T-helper 1 cell (primary cell): ENCODE results near the gene ZCRB1.

ENCODE experiments used
- DNase-seq, 5 donors: peaks; one replicate each; pipeline ENCODE4 v3.0.0-alpha.2; 2012 to 2020

ZCRB1 gene

DNA sequence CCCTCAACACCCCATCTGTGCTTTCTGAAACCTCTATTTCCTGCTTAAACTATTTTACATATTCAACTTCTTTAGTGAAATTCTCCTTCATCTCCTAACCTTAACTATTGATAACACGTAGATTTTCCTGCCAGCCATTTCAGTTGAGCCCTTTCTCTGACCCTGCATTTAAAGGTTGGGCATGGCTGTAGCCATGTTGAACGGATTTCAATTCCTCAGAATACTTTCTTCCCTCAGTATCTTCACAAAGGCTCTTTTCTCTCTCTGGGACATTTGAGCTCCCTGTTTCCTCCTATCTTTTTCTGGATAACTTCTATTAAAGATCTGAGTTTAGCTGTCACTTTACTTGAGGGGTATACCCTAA lies 1.3 kb upstream of the ZCRB1 start:
- no peak for DNase-seq

DNA sequence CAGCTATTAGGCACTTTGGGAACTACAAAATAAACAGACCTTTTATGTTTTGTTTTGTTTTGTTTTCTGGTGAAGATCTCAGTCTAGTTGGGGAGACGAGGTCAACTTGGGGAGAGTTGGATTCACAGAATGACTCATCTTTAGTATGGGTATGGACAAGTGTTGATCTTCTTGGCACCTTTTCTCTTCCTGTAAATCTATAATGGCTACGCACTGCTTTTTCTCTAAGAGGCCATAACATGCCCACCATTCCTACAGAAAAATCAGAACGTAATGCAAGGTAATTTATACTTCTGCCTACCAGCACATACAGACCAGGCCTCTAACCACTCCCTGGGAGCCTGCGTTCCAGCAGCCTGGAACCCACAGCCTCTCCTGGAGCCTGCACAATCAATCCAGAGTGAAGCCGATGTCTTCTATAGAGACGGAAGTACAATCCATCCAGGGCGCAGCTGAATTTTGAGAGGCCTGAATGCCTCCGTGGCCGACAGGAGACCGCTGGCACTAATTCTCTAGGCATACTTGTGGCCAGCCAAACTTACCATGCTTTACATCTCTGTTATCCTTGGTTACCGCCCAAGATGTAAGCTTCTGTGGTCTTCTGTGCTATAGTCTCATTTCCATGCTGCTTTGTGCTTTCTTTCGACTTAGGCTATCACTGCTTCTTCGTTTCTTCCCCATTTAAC lies 790 bp upstream of the ZCRB1 start:
- DNase-seq = peak in 1 of 5 donors; percentile 20

DNA sequence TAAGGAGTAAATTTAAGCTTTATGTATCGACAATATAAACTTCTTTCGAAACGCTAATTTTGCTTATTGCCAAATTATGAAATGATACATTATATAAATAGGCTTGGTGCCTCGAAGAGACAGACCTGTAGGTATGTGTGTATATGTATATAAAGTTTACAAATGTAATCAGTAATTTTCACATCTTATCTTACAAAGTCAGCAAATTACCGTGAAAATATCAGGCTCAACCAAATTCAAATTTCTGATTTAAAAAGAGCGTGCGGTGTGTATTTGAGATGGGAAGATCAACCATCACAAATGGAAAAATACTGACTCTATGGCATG lies 605 bp downstream of the ZCRB1 start:
- DNase-seq = no peak

DNA sequence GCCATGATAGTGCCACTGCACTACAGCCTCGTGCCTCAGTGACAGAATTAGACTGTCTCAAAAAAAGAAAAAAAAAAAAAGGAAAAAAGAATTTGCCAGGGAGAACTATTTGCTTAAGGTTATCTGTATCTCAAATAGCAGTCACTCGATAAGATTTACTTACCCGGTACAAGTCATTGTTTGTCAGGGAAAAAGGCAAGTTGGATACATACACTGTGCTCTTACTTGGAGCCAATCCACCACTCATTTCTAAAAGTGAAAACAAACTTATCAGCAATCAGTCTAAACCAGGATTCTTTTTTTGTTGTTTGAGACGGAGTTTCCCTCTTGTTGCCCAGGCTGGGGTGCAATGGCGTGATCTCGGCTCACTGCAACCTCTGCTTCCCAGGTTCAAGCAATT lies 2.0 kb downstream of the ZCRB1 start:
- DNase-seq = no peak

DNA sequence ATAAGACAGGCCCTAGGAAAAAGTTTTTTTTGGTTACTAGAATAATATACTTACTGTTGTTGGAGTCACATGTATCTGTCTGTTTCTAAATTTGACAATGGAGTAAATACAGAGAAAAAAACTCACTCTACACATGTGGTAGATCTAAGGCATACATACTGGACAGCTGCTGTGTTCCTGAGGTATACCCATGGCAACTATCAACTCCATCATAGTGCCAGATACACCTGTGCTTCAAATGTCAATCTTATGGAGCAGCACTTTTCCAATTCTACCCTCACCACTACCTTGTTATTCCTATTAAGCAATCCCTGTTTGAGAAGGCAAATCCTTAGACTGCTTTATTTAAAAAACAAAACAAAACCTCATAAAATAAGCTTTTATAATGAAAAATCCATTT lies 3.3 kb downstream of the ZCRB1 start:
- DNase-seq = no peak

DNA sequence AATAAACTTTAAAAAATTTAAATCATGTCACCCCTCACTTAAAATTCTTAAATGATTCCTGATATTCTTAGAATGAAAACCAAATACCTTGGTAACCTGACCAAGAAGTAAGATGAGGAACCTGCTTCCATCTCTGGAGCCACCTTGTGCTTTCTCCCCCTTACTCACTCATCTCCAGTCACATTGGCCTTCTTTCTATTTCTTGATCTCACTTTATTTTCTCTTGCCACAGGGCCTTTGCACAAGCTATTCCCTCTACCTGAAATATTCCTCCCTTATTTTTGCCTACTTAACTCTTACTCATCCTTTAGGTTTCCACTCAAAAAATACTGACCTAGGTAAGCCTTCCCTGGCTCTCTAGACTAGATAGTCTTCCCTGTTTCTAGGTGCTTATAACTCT lies 5.1 kb downstream of the ZCRB1 start:
- no peak for DNase-seq

DNA sequence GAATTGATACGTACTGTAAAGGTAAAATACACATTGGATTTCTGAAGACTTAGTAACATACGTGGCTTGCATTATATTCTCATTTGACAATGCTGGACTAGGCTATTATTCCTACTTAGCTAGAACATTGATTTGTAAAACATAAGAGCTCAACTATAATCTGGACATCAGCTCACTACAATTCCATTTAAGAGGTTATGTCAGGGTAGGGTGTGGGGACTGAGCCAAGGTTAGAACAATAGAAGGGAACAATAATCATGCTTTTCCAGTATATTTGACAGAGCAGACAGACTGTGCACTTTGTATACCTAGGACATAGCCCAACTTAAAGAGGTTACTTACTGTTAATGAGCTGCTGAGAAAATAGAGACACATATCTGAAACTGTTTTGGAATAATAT lies 10.8 kb downstream of the ZCRB1 start:
- DNase-seq = no peak

DNA sequence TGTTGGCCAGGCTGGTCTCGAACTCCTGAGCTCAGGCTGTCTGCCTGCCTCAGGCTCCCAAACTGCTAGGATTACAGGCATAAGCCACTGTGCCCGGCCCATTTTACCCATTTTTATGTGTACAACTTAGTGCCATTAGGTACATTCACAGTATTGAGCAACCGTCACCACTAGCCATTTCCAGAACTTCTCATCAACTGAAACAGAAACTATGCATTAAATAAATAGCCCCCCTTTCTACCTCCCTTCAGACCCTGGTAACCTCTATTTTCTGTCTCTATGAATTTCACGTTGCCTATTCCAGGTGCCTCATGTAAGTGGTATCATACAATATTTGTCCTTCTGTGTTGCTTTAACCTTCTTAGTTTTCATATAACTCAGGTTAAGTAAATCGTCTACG lies 15.9 kb downstream of the ZCRB1 start:
- no peak for DNase-seq

DNA sequence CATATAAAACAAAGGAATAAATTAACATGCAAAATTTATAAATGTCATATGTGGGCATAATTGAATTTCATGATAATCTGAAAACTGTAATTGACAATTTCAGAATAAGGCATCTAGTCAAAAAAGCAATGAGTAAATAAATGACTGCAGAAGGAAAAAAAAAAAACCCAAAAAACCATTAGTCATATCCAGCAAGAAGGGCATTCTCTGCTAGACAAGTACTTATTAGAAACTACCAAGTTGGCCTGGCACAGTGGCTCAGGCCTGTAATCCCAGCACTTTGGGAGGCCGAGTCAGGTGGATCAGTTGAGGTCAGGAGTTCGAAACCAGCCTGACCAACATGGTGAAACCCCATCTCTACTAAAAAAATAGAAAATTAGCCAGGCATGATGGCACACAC lies 17.5 kb downstream of the ZCRB1 start:
- no peak for DNase-seq

DNA sequence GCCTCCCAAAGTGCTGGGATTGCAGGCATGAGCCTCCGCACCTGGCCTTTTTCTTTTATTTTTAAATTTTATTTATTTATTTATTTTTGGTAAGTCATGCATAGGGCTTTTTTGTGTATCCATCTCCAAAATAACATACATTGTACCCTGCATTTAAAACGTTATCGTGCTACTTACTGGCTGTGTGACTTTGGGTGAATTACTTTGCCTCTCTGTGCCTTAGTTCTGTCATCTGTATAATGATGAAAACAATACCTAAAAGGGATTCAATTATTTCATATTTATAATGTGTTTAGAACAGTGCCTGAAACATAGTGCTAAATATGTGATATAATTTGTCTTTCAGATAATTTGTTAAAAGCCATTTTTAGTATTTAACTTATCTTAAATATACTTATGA lies 19.6 kb downstream of the ZCRB1 start:
- DNase-seq = no peak

DNA sequence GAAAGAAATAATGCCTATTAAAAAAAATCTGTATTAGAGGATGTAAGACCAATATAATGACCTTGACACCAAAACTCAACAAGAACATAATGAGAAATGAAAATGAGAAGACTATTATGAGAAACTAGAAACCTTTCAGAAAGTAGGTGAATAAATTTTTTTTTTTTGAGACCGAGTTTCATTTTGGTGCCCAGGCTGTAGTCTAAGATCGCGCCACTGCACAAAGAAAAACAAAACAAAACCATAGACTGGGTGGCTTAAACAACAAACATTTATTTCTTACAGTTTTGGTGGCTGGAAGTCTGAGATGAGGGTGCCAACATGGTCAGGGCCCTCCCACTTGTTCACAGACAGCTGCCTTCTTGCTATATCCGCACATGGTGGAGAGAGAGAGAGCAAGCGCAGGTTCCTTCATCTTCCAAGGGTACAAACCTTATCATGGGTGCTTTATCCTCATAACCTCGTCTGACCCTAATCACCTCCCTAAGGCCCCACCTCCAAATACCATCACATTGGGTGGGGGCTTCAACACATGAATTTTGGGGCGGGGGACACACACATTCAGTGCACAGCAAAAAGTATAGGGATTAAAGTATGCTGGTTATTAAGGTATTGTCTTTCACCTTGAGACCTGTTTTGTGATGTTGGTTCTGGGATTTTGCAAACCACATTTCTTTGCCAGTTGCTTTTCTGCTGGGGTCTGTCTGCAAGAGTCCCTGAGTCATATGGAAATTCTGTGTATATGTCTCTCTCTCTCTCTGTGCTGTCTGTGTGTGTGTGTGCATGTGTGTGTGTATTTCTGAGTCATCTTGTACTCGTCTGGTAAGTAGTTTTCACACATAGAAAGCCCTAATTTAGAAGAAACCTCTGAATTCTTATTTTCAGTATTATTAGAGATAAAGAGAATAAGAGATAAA lies 26.2 kb downstream of the ZCRB1 start:
- peak in 1 of 5 donors; percentile 81 for DNase-seq

DNA sequence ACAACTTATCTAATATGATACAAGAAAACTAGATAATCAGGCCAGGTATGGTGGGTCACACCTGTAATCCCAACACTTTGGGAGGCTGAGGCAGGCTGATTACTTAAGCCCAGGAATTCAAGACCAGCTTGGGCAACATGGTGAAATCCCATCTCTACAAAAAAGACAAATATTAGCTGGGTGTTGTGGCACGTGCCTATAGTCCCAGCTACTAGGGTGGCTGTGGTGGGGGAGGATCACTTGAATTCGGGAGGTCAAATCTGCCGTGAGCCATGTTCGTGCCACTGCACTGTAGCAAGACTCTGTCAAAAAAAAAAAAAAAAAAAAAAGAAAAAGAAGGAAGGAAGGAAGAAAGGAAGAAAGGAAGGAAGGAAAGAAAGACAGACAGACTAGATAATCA lies 27.0 kb downstream of the ZCRB1 start:
- no peak for DNase-seq

DNA sequence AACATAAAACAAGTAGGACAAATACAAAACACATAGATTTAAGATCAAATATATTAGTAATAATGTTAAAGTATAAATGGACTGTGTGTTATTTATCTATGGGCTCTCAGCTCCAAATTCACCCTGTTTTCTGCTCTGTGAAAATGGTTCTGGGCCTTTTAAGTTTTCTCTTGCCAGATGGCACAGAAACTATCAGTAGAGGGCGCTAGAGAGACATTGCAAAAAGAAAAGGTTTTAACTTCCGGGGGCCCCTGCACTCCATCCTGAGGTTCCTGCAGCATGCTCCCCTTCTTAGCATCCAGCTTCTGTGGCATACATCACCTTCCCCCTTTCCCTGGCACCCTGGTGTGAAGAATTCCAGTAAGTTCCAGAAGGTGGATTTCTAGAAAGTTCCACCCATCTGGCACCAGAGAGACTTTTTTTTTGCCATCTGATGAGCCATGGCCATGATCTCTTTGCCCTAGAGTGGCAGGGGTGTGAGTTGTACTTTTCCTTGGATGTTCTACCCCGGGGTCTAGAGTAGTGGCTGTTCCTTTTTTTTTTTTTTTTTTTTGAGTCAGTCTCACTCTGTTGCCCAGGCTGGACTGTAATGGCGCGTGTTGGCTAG lies 29.3 kb downstream of the ZCRB1 start:
- DNase-seq = peak in 1 of 5 donors; percentile 52

DNA sequence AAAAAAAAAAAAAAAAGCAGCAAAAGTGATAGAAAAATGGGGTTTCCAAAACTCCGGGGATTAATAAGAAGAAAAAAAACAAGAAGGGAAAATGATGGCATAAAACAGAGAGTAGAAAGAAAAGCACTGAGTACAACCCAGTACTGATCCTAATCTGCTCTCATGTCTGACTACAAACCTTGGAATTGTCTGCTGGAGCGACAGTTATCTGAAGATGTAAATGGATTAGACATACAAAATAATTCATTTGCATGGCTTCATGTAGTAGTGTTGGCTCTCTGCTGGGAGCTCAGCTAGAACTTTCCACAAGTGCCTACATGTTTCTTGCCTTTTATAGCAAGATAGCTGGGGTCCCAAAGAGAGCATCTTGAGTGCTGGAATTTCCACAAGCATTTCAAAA lies 34.2 kb downstream of the ZCRB1 start:
- DNase-seq = no peak

DNA sequence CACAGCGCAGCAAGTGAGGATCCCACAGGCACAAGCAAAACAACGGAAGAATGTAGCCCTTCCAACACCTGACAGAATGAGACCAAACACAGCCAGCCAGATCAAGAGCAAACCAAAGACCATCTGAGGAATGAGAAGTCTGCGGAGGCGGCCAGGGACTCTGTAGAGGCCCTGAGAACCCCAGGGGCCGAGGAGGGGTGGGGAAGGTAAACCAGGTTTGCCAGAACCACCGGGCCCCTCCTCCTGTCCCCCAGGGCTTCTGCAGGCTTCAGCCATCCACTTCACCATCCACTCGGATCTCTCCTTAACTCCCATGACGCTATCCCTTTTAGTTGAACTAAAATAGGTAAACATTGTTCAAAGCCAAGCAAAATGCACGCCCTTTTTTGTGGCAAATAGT lies 37.4 kb downstream of the ZCRB1 start:
- DNase-seq = no peak

DNA sequence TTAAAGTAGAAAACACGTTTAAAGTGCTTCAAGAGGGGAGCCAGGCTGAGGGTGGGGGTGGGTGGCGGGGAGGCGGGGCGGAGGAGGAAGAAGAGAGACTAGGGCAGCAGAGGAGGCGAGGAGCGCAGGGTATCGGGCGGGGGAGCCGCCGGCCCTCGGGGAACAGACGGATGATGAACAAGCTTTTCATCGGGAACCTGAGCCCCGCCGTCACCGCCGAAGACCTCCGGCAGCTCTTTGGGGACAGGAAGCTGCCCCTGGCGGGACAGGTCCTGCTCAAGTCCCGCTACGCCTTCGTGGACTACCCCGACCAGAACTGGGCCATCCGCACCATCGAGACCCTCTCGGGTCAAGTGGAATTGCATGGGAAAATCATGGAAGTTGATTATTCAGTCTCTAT lies 39.2 kb downstream of the ZCRB1 start:
- no peak for DNase-seq

DNA sequence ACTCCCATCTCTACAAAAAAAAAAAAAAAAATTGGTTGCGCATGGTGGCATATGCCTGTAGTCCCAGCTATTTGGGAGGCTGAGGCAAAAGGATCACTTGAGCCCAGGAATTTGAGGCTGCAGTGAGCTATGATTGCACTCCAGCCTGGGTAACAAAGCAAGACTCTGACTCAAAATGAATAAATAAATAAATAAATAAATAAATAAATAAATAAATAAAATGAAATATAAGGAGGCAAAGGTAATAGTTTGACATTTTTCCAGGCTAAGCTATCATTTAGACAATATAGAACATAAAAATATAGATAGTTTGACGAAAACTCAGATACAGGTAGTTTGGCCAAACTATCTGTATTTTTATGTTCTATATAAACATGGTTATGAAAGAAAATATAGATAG lies 40.5 kb downstream of the ZCRB1 start:
- DNase-seq = no peak

DNA sequence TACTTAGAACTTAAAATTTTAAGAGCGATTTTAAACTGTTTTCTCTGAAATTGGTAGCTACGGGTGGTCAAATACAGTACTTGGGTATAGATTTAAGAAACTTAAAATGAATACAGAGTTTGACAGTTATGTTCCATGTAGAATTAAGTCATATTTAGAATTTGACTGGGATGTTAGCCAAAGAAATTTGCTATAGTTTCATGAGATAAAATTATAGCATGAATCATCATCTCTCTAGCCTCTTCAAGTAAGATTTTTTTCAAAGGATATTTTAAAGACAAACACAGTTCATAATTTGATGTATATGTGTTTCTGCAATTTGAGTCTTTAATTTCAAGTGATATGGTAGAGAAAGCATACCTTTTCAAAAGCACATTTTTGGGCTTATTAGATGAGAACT lies 41.0 kb downstream of the ZCRB1 start:
- no peak for DNase-seq

DNA sequence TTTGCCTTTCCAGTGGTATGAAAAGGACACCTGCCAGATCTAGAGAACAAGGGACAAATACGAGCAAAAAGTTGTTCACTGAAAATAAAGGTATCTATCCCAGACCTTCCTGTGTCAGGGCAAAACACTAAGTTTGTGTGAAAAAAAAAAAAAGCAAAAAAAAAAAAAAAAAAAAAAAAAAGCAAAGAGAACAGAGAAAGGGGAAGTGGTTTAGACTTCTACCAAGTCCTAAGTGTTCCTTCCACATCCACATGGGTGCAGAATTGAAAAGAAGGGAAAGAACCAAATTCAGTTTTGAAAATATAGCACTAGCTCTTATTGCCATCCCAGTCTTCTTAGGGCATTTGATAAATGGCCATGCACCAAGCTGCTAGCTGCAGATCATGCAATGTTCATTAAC lies 41.7 kb downstream of the ZCRB1 start:
- DNase-seq = no peak

DNA sequence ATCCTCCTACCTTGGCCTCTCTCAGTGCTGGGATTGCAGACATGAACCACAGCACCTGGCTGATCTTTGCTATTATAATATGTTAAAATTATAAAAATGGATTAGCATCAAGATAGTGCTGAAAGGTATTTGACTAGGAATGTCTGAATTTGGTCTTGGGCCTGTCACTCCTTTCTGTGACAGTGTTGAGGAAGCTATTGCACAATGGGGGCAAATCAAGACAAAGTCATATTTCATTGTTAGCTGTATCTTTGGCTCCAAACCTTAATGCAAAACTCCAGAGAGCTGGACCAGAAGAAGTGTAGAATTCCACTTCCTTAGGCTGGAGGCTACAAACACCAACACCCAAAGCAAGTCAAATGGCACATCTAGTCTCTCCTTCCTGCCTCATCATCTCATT lies 42.2 kb downstream of the ZCRB1 start:
- no peak for DNase-seq

DNA sequence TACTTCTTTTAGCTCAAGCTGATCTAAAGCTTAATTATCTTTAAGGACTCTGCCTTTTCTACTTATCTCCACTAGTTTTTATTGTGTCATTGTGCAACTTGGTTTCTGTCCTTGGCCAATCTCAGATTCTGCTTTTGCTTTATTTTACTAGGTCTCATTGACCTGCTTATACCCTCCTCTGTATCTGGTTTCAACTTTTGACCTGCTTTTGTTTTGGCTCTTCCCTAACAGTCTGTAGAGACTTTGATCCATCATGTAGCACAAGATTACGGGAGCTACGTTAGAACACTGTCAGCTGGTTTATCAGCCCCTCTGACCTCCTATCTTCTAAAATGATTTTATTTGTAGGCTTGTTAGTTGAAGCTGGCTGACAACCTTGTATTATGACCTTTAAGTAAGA lies 43.6 kb downstream of the ZCRB1 start:
- no peak for DNase-seq

DNA sequence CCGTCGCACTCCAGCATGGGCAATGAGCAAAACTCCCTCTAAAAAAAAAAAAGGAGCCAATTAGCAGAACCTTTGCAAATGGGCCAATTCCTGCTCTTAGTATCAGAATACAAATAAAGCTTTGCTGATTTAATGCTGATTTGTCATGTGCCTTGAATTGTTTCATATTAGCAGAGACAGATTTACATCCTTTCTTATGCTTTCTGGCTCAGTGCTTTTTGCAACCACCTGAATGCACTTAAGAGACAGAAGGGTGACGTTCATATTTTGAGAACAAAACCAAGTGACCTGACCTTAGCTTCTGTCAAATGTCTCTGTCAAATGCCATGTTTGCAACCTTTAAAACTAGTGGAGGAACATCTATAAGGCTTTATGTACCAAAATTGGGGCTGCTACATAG lies 44.0 kb downstream of the ZCRB1 start:
- no peak for DNase-seq

DNA sequence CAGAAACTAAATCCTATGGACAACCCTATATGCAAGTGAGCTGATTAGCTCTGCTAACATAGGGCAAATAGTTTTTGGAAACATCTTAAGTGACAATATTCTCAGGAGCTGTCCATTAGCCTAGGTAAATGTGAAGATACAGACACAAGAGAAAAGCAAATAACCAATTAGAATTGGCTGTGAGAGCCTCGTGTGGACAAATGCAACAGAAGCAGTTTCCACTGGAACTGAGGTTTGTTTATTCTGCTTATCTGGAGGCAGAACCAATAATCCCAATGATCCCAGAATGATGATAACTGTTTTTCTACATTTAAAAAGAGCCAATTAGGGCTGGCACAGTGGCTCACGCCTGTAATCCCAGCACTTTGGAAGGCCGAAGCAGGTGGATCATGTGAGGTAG lies 44.6 kb downstream of the ZCRB1 start:
- DNase-seq = no peak

DNA sequence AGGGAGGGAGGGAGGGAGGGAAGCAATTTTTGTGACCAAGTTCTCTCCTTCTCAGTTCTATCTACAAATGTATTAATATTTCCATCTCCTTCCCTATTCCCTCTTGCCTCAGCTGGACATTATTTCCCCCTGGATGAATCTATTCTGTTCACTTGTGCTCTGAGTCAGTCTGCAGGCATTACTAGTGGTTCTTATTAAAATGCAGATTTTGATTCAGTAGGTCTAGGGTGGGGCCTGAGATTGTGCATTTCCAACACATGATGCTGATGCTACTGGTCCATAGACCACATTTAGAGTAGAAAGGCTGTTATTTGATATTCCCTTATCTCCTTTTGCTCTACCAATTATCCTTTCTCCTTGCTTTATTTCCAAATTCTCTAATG lies 47.8 kb downstream of the ZCRB1 start:
- DNase-seq = no peak
